Measurements from ENCODE around the gene SHISAL1. TPM values are rescaled to one million over a fixed set of nuclear protein-coding genes. Genes with fewer than 3 reads are reported as not detected.

Gene SHISAL1
- total RNA-seq, 1 donor, result 11.4 TPM

- H3K4me3 ChIP-seq (ENCODE audit: low read depth, low read length), result no peak overlapping the region
- DNase-seq (ENCODE audit: low read depth), result peak; percentile 63
- no peak for TF ChIP-seq CTCF (IDR thresholded peaks at IDR 0.05; ENCODE audit: insufficient read depth, low read length)
Observed at GRCh38 chr22:44357966-44358465, 45.3 kb upstream of the SHISAL1 start.

- peak; percentile 27 for TF ChIP-seq CTCF (IDR thresholded peaks at IDR 0.05; ENCODE audit: insufficient read depth, low read length)
- H3K4me3 ChIP-seq (ENCODE audit: low read depth, low read length), result no peak overlapping the region
- DNase-seq (ENCODE audit: low read depth), result no peak
Observed at GRCh38 chr22:44357296-44357965, 44.7 kb upstream of the SHISAL1 start.

- DNase-seq (ENCODE audit: low read depth), result no peak
- TF ChIP-seq CTCF (IDR thresholded peaks at IDR 0.05; ENCODE audit: insufficient read depth, low read length), result no peak
- no peak overlapping the region for H3K4me3 ChIP-seq (ENCODE audit: low read depth, low read length)
Observed at GRCh38 chr22:44355716-44356070, 42.9 kb upstream of the SHISAL1 start.

GRCh38 chr22:44354288-44354687 lies 41.5 kb upstream of the SHISAL1 start:
- H3K4me3 ChIP-seq (ENCODE audit: low read depth, low read length), result no peak overlapping the region
- no peak for DNase-seq (ENCODE audit: low read depth)
- TF ChIP-seq CTCF (IDR thresholded peaks at IDR 0.05; ENCODE audit: insufficient read depth, low read length), result no peak

GRCh38 chr22:44353041-44353440 lies 40.3 kb upstream of the SHISAL1 start:
- no peak for DNase-seq (ENCODE audit: low read depth)
- TF ChIP-seq CTCF (IDR thresholded peaks at IDR 0.05; ENCODE audit: insufficient read depth, low read length), result no peak
- no peak overlapping the region for H3K4me3 ChIP-seq (ENCODE audit: low read depth, low read length)

- no peak for DNase-seq (ENCODE audit: low read depth)
- TF ChIP-seq CTCF (IDR thresholded peaks at IDR 0.05; ENCODE audit: insufficient read depth, low read length), result no peak
- H3K4me3 ChIP-seq (ENCODE audit: low read depth, low read length), result no peak overlapping the region
Observed at GRCh38 chr22:44352378-44353035, 39.8 kb upstream of the SHISAL1 start.

Data from fibroblast of the aortic adventitia (primary cell).